Adrenal gland (tissue), 12 donors: Measurements from ENCODE around the gene IFT22. TPM values are rescaled to one million over a fixed set of nuclear protein-coding genes. Genes with fewer than 3 reads are reported as not detected.

Source experiments
- DNase-seq, 7 donors: peaks; one replicate each; pipeline ENCODE4 v3.0.0-alpha.2; 2019 to 2020
- H3K27ac ChIP-seq, 5 donors: fragments of 200-600 bp; sonication (generic) in 4 of 5; 1 replicate in 3 of 5; 2 replicates in 2 of 5; pipeline versions ENCODE4 v1.5.1 to v1.8.0; 2016 to 2020; ENCODE audit warnings: mild to moderate bottlenecking in 1 of 5
- H3K27me3 ChIP-seq: fragments of 200-600 bp; 2 replicates; pipeline ENCODE4 v1.8.0; 2021
- H3K36me3 ChIP-seq, 2 donors: fragments of 200-600 bp; replicated peaks in 1 of 2; 1 replicate in 1 of 2; 2 replicates in 1 of 2; pipeline versions ENCODE4 v1.5.1 to v1.8.0; 2018 to 2022
- H3K4me1 ChIP-seq, 2 donors: fragments of 200-600 bp; replicated peaks in 1 of 2; 1 replicate in 1 of 2; 2 replicates in 1 of 2; pipeline versions ENCODE4 v1.5.1 to v1.8.0; 2018 to 2021
- H3K4me3 ChIP-seq, 4 donors: fragments of 200-600 bp; sonication (generic) in 3 of 4; one replicate each; pipeline ENCODE4 v1.5.1; 2016 to 2018
- H3K9me3 ChIP-seq, 3 donors: fragments of 200-600 bp; sonication (generic) in 1 of 3; replicated peaks in 1 of 3; 1 replicate in 2 of 3; 2 replicates in 1 of 3; pipeline versions ENCODE4 v1.5.1 to v1.8.0; 2016 to 2021
- POLR2A ChIP-seq, 2 donors: fragments of 450-650 bp; IDR thresholded peaks; one replicate each; pipeline ENCODE4 v1.6.1; 2017; ENCODE audit warnings: antibody characterized with exemption in 2 of 2, mild to moderate bottlenecking in 2 of 2, moderate library complexity in 1 of 2
- whole genome bisulfite sequencing, 4 donors: extraction: QIAGEN DNeasy Blood & Tissue Kit in 2 of 4; methylation state at CpG; one replicate each; pipeline versions ENCODE4 v1.1.5 to v1.1.7; 2013 to 2017; 5-methylcytosine and 5-hydroxymethylcytosine counted together
- intact Hi-C, 2 donors: fragments of 100-400 bp; cut with DNase I; formaldehyde crosslinking; loops; one replicate each; pipeline versions ENCODE4 v1.14.1 to v1.15.0; 2022 to 2023
- polyA plus RNA-seq, 3 donors: library from polyadenylated mRNA; stranded (reverse); fragments of 200-250 nt in 2 of 3; fragments of 350-450 nt in 1 of 3; fragmentation: Illumina TruSeq in 1 of 3; extraction: RNeasy Lipid Tissue Mini Kit (QIAGEN cat#74804) in 1 of 3; gene quantifications; one replicate each; pipeline ENCODE4 v1.2.3, GENCODE V29; 2013 to 2014
- total RNA-seq, 9 donors: library from RNA; depleted of rRNA in 4 of 9; stranded (reverse); fragments of >200 nt in 4 of 9; fragments of 120-200 nt in 1 of 9; fragmentation: NEBNext Ultra II Directional in 1 of 9; extraction: Animal tissue kit (Norgen Biotek cat#: 25700) in 1 of 9; gene quantifications; one replicate each; pipeline versions ENCODE4 v1.1.0 to v1.2.4, GENCODE V29; 2013 to 2023
- TF ChIP-seq, protein P1 (sequence below), 6 experiments: fragments of 450-650 bp in 4 of 6; fragments of 200-600 bp in 2 of 6; sonication (generic) in 1 of 6; IDR thresholded peaks; 1 replicate in 5 of 6; 2 replicates in 1 of 6; pipeline versions ENCODE4 v1.5.1 to v1.8.0; 2016 to 2021; ENCODE audit warnings: antibody characterized with exemption in 6 of 6, mild to moderate bottlenecking in 2 of 6, moderate library complexity in 1 of 6
- donor health status: healthy with polysubstance abuse.
- donor health status: Bipolar disorder and iron deficiency.
- donor health status: DM: yes; HTN: yes; CAD: no.
- donor health status: DM: no; HTN: no; CAD: no.
- donor health status: DM: no; HTN: no; CAD: no.
- donor health status: DM: yes; HTN: yes; CAD: no.

Gene IFT22
- total and polyA plus RNA-seq, 12 donors = 14.7 to 72.2 (median 32.8) TPM

- 53 to 93% (median 76%) methylated on average over 1 of the region's 1 CpG for WGBS, 4 donors
- TF ChIP-seq POLR2A (IDR thresholded peaks at IDR 0.05) = no peak
- TF ChIP-seq, protein P1, sequence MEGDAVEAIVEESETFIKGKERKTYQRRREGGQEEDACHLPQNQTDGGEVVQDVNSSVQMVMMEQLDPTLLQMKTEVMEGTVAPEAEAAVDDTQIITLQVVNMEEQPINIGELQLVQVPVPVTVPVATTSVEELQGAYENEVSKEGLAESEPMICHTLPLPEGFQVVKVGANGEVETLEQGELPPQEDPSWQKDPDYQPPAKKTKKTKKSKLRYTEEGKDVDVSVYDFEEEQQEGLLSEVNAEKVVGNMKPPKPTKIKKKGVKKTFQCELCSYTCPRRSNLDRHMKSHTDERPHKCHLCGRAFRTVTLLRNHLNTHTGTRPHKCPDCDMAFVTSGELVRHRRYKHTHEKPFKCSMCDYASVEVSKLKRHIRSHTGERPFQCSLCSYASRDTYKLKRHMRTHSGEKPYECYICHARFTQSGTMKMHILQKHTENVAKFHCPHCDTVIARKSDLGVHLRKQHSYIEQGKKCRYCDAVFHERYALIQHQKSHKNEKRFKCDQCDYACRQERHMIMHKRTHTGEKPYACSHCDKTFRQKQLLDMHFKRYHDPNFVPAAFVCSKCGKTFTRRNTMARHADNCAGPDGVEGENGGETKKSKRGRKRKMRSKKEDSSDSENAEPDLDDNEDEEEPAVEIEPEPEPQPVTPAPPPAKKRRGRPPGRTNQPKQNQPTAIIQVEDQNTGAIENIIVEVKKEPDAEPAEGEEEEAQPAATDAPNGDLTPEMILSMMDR (IDR thresholded peaks at IDR 0.05) = no peak
- DNase-seq = no peak
- Histone ChIP-seq H3K27ac (no peak overlapping the region), H3K4me1 (peaks cover 0 to 9% of the 10 kb centered on the region in 2 donors), H3K27me3 (no peaks in the 10 kb centered on the region), H3K9me3 (no peaks in the 10 kb centered on the region), H3K4me3 (no peak overlapping the region), H3K36me3 (no peaks in the 10 kb centered on the region)
- intact Hi-C loops = loop anchor here in 1 of 2 donors (10.0 kb wide), 1 partner anchor 167 kb away; no protein-coding TSS in a partner anchor
Observed at GRCh38 chr7:101367676-101368075, 46.1 kb upstream of the IFT22 start.

GRCh38 chr7:101365956-101366355, 44.3 kb upstream of the IFT22 start:
- no peak overlapping the region for H3K4me3 ChIP-seq
- TF ChIP-seq POLR2A (IDR thresholded peaks at IDR 0.05) = no peak
- TF ChIP-seq, protein P1 (IDR thresholded peaks at IDR 0.05) = no peak
- 71 to 86% (median 75%) methylated on average over 2 of the region's 2 CpGs for WGBS, 4 donors
- H3K4me1 ChIP-seq = peaks cover 0 to 12% of the 10 kb centered on the region in 2 donors
- H3K36me3 ChIP-seq = no peaks in the 10 kb centered on the region
- intact Hi-C loops = loop anchor here in 1 of 2 donors (10.0 kb wide), 1 partner anchor 169 kb away; no protein-coding TSS in a partner anchor
- H3K27me3 ChIP-seq = no peaks in the 10 kb centered on the region
- peak in 1 of 7 donors; percentile 10 for DNase-seq
- no peaks in the 10 kb centered on the region for H3K9me3 ChIP-seq
- H3K27ac ChIP-seq = no peak overlapping the region

GRCh38 chr7:101363734-101364374, 42.2 kb upstream of the IFT22 start:
- peak overlapping the region in 2 of 4 donors; percentile 43 to 70 for H3K4me3 ChIP-seq
- no peaks in the 10 kb centered on the region for H3K36me3 ChIP-seq
- H3K27ac ChIP-seq = peak overlapping the region in 4 of 5 donors; percentile 47 to 70 (median 62)
- intact Hi-C loops = loop anchor here in 1 of 2 donors (5.0 to 10.0 kb wide), 2 partner anchors 73 to 171 kb away; no protein-coding TSS in a partner anchor
- no peaks in the 10 kb centered on the region for H3K27me3 ChIP-seq
- 1 to 5% (median 2%) methylated on average over 11 to 52 of the region's 52 CpGs for WGBS, 4 donors
- peak; percentile 69 to 81 (median 75) for DNase-seq
- H3K4me1 ChIP-seq = peaks cover 0 to 12% of the 10 kb centered on the region in 2 donors
- H3K9me3 ChIP-seq = no peaks in the 10 kb centered on the region
- TF ChIP-seq, protein P1 (IDR thresholded peaks at IDR 0.05) = peak; percentile 66 to 96 (median 86)
- peak in 1 of 2 donors; percentile 29 for TF ChIP-seq POLR2A (IDR thresholded peaks at IDR 0.05)

DNA sequence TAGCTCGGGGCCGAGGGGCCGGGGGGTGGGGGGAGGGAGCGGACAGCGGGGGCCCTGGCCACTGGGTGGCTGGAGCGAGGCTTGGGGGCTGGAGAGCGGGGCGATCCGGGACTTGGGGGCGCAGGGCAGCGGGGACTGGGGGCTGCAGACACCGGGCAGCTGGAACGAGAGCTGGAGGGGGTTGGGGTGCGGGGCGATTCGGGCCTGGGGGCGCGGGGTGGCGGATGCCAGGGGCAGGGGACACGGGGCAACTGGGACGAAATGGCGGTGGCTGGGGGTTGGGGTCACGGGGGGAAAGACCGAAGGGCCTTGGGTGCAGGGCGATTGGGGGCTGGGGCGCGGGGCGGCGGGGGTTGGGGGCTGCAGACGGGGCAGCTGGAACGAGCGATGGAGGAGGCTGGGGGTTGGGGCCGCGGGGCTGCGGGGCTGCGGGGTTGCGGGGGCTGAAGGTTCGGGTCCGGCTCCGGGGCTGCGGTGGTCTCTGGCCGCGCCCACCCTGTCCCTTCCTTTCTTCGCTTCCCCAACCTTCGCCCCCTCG, 41.7 kb upstream of the IFT22 start:
- no peaks in the 10 kb centered on the region for H3K27me3 ChIP-seq
- intact Hi-C loops = loop anchor here in 1 of 2 donors (5.0 to 10.0 kb wide), 2 partner anchors 74 to 172 kb away; no protein-coding TSS in a partner anchor
- TF ChIP-seq POLR2A (IDR thresholded peaks at IDR 0.05) = no peak
- TF ChIP-seq, protein P1 (IDR thresholded peaks at IDR 0.05) = no peak
- peak overlapping the region in 4 of 5 donors; percentile 47 to 70 (median 62) for H3K27ac ChIP-seq
- WGBS, 4 donors = 0 to 2% (median 1%) methylated on average over 3 to 46 of the region's 46 CpGs; no CpG with 5 or more reads in 1 of the 4 donors
- H3K36me3 ChIP-seq = no peaks in the 10 kb centered on the region
- no peaks in the 10 kb centered on the region for H3K9me3 ChIP-seq
- peak in 1 of 7 donors; percentile 24 for DNase-seq
- peak overlapping the region in 2 of 4 donors; percentile 43 to 70 for H3K4me3 ChIP-seq
- peaks cover 0 to 12% of the 10 kb centered on the region in 2 donors for H3K4me1 ChIP-seq
